22Rv1 (cell line): ENCODE results near the gene ADAP1.
A peak's percentile ranks its signal among the peaks of the same experiment; 100 is the strongest.

ENCODE experiments used
- H3K27ac ChIP-seq: fragments of 450-650 bp; 2 replicates; pipeline ENCODE4 v1.5.1; 2017
- ZFX ChIP-seq: fragments of 450-650 bp; IDR thresholded peaks from 2 replicates; pipeline ENCODE4 v1.6.1; 2017; ENCODE audit warnings: antibody characterized with exemption, borderline replicate concordance
- TF ChIP-seq, protein P1 (sequence below): fragments of 450-650 bp; IDR thresholded peaks from 2 replicates; pipeline ENCODE4 v1.5.1; 2017; ENCODE audit warnings: mild to moderate bottlenecking

ADAP1 gene

DNA sequence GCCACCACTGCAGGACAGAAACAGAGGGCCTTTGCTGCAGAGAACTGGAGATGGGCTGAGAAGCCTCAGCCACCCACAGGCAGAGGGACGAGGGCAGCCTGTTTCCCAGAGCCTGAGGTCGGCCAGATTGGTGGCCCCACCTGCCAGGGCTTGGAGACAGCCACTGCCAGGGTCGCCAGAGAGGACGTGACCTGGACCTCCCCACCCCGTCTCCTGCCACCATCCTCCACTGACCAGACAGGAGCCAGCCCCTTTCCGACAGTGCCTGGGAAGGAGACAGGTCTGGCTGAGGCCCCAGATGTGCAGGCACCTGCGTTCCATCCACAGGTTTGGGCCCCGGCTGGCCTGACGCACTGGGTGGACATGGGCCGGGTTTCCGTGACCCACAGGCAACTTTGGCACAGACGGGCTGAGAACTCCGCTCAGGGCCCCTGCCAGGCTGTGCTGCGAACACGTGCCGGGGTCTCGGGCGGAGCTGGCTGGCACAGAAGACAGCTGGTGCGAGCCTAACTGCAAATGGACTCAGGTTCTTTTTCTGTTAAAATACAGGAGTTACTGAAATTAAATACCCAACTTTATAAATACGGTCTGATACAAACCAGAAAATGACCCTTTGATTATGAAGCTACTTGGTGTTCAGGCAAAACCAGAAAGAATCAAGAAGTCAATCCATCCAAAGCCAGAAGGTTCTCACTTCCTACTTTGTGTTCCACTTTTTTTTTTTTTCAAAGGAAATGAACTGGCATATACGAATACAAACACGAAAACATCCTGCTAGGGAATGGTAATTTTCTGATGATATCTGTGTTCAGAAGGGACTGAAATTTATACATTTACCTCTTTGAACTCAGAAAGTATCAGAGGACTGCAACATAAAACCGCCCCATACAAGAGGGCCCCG is 14.0 kb upstream of the ADAP1 start:
- no peak overlapping the region for H3K27ac ChIP-seq
- TF ChIP-seq ZFX, result no peak
- TF ChIP-seq, protein P1, sequence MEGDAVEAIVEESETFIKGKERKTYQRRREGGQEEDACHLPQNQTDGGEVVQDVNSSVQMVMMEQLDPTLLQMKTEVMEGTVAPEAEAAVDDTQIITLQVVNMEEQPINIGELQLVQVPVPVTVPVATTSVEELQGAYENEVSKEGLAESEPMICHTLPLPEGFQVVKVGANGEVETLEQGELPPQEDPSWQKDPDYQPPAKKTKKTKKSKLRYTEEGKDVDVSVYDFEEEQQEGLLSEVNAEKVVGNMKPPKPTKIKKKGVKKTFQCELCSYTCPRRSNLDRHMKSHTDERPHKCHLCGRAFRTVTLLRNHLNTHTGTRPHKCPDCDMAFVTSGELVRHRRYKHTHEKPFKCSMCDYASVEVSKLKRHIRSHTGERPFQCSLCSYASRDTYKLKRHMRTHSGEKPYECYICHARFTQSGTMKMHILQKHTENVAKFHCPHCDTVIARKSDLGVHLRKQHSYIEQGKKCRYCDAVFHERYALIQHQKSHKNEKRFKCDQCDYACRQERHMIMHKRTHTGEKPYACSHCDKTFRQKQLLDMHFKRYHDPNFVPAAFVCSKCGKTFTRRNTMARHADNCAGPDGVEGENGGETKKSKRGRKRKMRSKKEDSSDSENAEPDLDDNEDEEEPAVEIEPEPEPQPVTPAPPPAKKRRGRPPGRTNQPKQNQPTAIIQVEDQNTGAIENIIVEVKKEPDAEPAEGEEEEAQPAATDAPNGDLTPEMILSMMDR, result no peak

DNA sequence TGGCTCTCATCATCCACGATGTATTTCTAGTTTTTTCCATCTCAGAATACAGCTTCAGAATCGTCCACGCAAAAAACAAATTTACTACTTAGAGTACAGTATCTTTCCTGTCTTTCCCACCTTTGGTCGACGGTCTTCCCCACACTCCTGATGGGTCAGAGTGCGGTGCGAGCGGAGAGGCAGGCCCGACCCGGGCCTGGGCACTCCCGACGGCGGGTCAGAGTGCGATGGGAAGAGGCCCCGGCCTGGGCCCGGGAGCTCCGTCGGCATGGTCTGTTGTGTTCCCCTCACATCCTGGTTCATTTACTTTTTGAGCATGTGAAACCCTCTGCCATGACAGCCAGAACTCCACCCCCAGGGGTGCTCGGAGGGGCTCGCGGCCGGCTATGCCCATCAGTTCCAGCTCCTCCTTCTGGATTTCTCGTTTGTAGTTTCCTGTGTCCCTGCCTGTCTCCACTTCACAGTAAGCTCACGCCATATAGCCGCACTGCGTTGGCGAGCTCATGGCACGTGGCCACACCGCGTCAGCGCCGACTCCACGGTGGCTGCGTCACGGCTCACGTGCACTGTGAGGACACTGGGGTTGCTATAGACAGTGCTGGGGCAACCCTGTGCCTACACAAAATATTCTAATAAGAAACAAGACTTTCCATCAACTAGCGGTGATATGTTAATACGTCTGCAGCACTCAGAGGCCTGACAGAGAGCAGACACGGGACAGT is 13.0 kb upstream of the ADAP1 start:
- TF ChIP-seq ZFX, result no peak
- TF ChIP-seq, protein P1, result no peak
- no peak overlapping the region for H3K27ac ChIP-seq

- H3K27ac ChIP-seq, result no peak overlapping the region
- TF ChIP-seq, protein P1, result no peak
- no peak for TF ChIP-seq ZFX
Observed at GRCh38 chr7:966291-967069, 12.0 kb upstream of the ADAP1 start.

GRCh38 chr7:964401-965231 is 10.1 kb upstream of the ADAP1 start:
- no peak for TF ChIP-seq ZFX
- TF ChIP-seq, protein P1, result peak; percentile 50
- no peak overlapping the region for H3K27ac ChIP-seq

- H3K27ac ChIP-seq, result no peak overlapping the region
- no peak for TF ChIP-seq ZFX
- TF ChIP-seq, protein P1, result peak; percentile 18
Observed at GRCh38 chr7:963236-964078, 9.0 kb upstream of the ADAP1 start.
